HFFc6 (cell line): ENCODE results near the gene NAV2. TPM values are rescaled to one million over a fixed set of nuclear protein-coding genes. Genes with fewer than 3 reads are reported as not detected.

Source experiments
- DNase-seq: peaks from one replicate; pipeline ENCODE4 v3.0.0-alpha.2; 2018
- H3K27ac Mint-ChIP-seq: 2 replicates; pipeline ENCODE4 v1.8.0; 2020; ENCODE audit warnings: mild to moderate bottlenecking, mixed read lengths
- H3K27me3 Mint-ChIP-seq: 2 replicates; pipeline ENCODE4 v1.8.0; 2021; ENCODE audit warnings: mild to moderate bottlenecking, moderate library complexity, mixed read lengths; ENCODE audit not compliant: insufficient read depth
- H3K36me3 Mint-ChIP-seq: 2 replicates; pipeline ENCODE4 v1.8.0; 2021; ENCODE audit warnings: low read depth, mixed read lengths
- H3K4me1 Mint-ChIP-seq: 2 replicates; pipeline ENCODE4 v1.8.0; 2020; ENCODE audit warnings: low read depth, mixed read lengths
- H3K4me3 Mint-ChIP-seq: 2 replicates; pipeline ENCODE4 v1.8.0; 2020; ENCODE audit warnings: mild to moderate bottlenecking, moderate library complexity, mixed read lengths
- H3K9me3 Mint-ChIP-seq: 2 replicates; pipeline ENCODE4 v1.8.0; 2020; ENCODE audit warnings: mild to moderate bottlenecking, mixed read lengths
- CTCF ChIP-seq: fragments of 200-600 bp; sonication (generic); IDR thresholded peaks from 2 replicates; pipeline ENCODE4 v1.5.0; 2021; ENCODE audit warnings: antibody characterized with exemption, mild to moderate bottlenecking
- total RNA-seq, 6 experiments: library from RNA; stranded (reverse); fragmentation: NEBNext Ultra II Directional; extraction: Animal tissue kit (Norgen Biotek cat#: 25700); gene quantifications; 2 replicates in 1 of 6; 3 replicates in 5 of 6; pipeline ENCODE4 v1.2.3, GENCODE V29; 2021

Gene NAV2
- total RNA-seq, 6 experiments from 2014 or later = 12.4 to 34.9 (median 31.8) TPM

GRCh38 chr11:19777039-19777376, 64.4 kb downstream of the NAV2 start:
- H3K27ac Mint-ChIP-seq = no peak overlapping the region; the same call in 1 of the 2 replicates
- no peak for TF ChIP-seq CTCF
- H3K27me3 Mint-ChIP-seq = peaks cover 2% of the 10 kb centered on the region
- H3K9me3 Mint-ChIP-seq = no peaks in the 10 kb centered on the region
- peaks cover 16% of the 10 kb centered on the region for H3K36me3 Mint-ChIP-seq
- H3K4me1 Mint-ChIP-seq = peaks cover 50% of the 10 kb centered on the region
- no peak for DNase-seq
- peak overlapping the region; percentile 83 for H3K4me3 Mint-ChIP-seq

DNA sequence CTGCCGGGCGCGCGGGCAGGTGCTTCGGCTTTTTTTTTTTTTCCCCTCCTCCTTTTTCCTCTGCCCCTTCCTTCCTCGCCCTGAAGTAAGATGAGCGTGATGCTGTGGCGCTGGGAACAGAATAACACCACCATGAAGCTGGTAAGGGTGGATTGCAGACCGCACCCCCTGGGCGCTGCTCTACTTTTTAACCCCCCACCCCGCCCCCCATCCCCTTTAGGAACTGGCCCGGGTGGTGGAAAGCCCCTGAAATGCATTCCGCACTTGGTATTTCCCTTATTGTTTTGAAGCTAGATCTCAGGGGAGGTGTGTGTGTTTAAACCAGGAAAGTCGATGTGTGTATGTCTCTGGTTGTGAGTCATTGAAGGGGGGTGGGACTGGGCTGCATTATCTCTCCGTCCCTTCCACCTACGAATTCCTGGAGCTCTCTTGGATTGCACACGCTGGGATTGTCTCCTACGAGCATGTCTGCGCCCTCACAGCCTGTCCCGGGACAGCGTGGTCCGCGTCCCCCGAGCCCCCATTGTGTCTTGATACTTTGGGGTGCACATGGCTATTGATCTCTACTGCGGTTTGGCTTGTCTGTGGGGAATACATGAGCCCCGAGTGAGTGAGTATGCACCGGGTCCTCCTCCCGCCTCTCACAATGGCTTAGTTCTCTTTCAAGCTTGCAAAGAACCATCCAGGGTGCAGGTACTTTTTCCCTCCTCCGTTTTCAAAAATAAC, 64.9 kb downstream of the NAV2 start:
- peak overlapping the region; percentile 83 for H3K4me3 Mint-ChIP-seq
- peak overlapping the region; percentile 45 for H3K27ac Mint-ChIP-seq
- H3K9me3 Mint-ChIP-seq = no peaks in the 10 kb centered on the region
- H3K27me3 Mint-ChIP-seq = peaks cover 2% of the 10 kb centered on the region
- peaks cover 50% of the 10 kb centered on the region for H3K4me1 Mint-ChIP-seq
- H3K36me3 Mint-ChIP-seq = peaks cover 17% of the 10 kb centered on the region
- DNase-seq = peak; percentile 38
- TF ChIP-seq CTCF = no peak

DNA sequence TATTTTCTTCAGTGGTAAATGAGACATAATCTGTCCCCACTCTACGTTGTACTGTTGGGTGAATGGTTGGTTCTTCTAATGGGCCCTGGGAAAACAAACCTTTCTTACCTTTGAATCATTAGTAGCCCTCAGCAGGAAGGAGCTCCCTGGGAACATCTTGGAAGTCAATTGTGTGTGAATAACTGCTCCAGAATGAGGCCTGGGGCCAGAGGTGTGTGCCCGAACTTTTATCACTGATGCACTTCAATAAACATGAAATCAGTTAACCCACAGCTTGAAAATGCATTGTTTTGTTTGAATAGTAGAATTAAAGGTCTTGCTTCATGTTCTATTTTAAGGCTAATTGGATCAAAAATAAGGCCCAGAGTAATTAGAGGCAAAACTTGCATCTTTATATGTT, 67.1 kb downstream of the NAV2 start:
- Mint-ChIP-seq H3K36me3 (peaks cover 10% of the 10 kb centered on the region; the same call in 1 of the 2 replicates), H3K27ac (no peak overlapping the region), H3K9me3 (no peaks in the 10 kb centered on the region), H3K4me3 (no peak overlapping the region), H3K4me1 (peaks cover 46% of the 10 kb centered on the region), H3K27me3 (peaks cover 2% of the 10 kb centered on the region; the same call in 1 of the 2 replicates)
- no peak for TF ChIP-seq CTCF
- no peak for DNase-seq

DNA sequence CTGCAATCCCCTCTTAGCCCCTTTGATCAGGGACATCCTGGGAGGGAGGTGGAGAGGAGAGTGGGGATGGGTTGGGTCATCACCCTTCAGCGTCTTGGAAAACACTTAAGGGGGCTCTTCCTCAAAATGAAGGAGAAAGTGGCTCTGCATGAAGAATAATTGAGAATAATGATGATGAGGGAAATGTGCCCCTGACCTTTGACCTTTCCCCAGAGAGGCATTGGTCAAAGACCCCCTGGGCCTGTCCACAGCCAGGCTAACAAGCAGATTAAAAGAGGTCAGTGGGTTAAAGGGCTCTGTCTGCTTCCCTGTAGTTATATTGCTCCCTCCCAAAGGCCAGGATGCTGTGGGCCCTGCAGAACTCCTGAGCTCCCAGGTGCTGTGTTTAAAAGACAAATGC, 68.7 kb downstream of the NAV2 start:
- Mint-ChIP-seq H3K4me3 (no peak overlapping the region), H3K27ac (no peak overlapping the region), H3K4me1 (peaks cover 31% of the 10 kb centered on the region)

DNA sequence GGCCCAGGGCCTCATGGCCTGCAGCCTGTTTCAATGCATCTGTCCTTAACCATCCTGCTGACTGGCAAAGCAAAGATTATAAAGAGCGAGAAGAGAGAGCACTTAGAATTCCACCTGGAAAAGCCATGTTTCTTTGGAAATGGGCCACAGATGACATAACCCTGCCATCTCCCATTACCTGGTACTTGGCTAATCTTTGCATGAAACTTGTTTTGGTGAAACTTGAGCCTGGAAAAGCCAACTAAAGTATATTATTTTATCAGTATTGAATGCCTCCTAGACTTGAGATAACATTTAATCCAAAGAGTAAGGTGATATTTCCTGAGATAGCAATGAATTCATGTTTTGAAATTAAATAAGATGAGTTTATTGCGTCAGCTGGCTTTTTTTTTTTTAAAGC, 72.6 kb downstream of the NAV2 start:
- Mint-ChIP-seq H3K36me3 (peaks cover 10% of the 10 kb centered on the region; the same call in 1 of the 2 replicates), H3K9me3 (no peaks in the 10 kb centered on the region), H3K4me3 (no peak overlapping the region), H3K4me1 (peaks cover 12% of the 10 kb centered on the region), H3K27ac (no peak overlapping the region), H3K27me3 (peaks cover 3% of the 10 kb centered on the region; the same call in 1 of the 2 replicates)
- TF ChIP-seq CTCF = no peak
- DNase-seq = no peak

More for the DNA sequence above, 68.7 kb downstream of the NAV2 start:
- Mint-ChIP-seq H3K36me3 (peaks cover 10% of the 10 kb centered on the region; the same call in 1 of the 2 replicates), H3K27me3 (no peaks in the 10 kb centered on the region), H3K9me3 (no peaks in the 10 kb centered on the region)
- DNase-seq = no peak
- no peak for TF ChIP-seq CTCF
